MM.1S (cell line): Measurements from ENCODE around the gene SLC45A2.

Source experiments
- DNase-seq: peaks from one replicate; pipeline ENCODE4 v3.0.0-alpha.2; 2015
- H2AFZ ChIP-seq: fragments of 300-600 bp; sonication (generic); 2 replicates; pipeline ENCODE4 v1.6.0; 2016; ENCODE audit warnings: antibody characterized with exemption, low read length
- H3F3A ChIP-seq: fragments of 300-600 bp; sonication (generic); 2 replicates; pipeline ENCODE4 v1.6.1; 2016; ENCODE audit warnings: mild to moderate bottlenecking, antibody characterized with exemption, low read length, moderate library complexity, mixed read lengths; ENCODE audit not compliant: insufficient read depth
- H3K27ac ChIP-seq: fragments of 300-600 bp; sonication (generic); 2 replicates; pipeline ENCODE4 v1.5.1; 2016; ENCODE audit warnings: mild to moderate bottlenecking, low read length
- H3K27me3 ChIP-seq: fragments of 300-600 bp; sonication (generic); replicated peaks from 2 replicates; pipeline ENCODE4 v1.6.0; 2016; ENCODE audit warnings: low read length; ENCODE audit not compliant: insufficient read depth
- H3K36me3 ChIP-seq: fragments of 300-600 bp; sonication (generic); replicated peaks from 2 replicates; pipeline ENCODE4 v1.6.1; 2016; ENCODE audit warnings: mild to moderate bottlenecking, low read length, mixed read lengths; ENCODE audit not compliant: insufficient read depth
- H3K4me1 ChIP-seq: fragments of 300-600 bp; sonication (generic); 2 replicates; pipeline ENCODE4 v1.6.1; 2016; ENCODE audit warnings: low read length, mixed read lengths
- H3K4me2 ChIP-seq: fragments of 300-600 bp; sonication (generic); 2 replicates; pipeline ENCODE4 v1.6.0; 2016; ENCODE audit warnings: low read depth, low read length
- H3K4me3 ChIP-seq: fragments of 300-600 bp; sonication (generic); 2 replicates; pipeline ENCODE4 v1.5.1; 2016; ENCODE audit warnings: low read length, mixed read lengths
- H3K79me2 ChIP-seq: fragments of 300-600 bp; sonication (generic); 2 replicates; pipeline ENCODE4 v1.6.1; 2016; ENCODE audit warnings: mixed run types, low read length, mixed read lengths
- H3K9ac ChIP-seq: fragments of 300-600 bp; sonication (generic); 2 replicates; pipeline ENCODE4 v1.6.1; 2016; ENCODE audit warnings: low read length, mixed read lengths
- H3K9me2 ChIP-seq: fragments of 300-600 bp; sonication (generic); replicated peaks from 2 replicates; pipeline ENCODE4 v1.6.1; 2016; ENCODE audit warnings: mild to moderate bottlenecking, low read length, mixed read lengths; ENCODE audit not compliant: insufficient read depth
- H3K9me3 ChIP-seq: fragments of 300-600 bp; sonication (generic); replicated peaks from 2 replicates; pipeline ENCODE4 v1.6.1; 2016; ENCODE audit warnings: mild to moderate bottlenecking, low read length, mixed read lengths; ENCODE audit not compliant: insufficient read depth
- H4K20me1 ChIP-seq: fragments of 300-600 bp; sonication (generic); 2 replicates; pipeline ENCODE4 v1.6.1; 2016; ENCODE audit warnings: mild to moderate bottlenecking, low read length, moderate library complexity, mixed read lengths; ENCODE audit not compliant: insufficient read depth
- EZH2 ChIP-seq: fragments of 300-600 bp; sonication (generic); optimal IDR thresholded peaks from 2 replicates; pipeline ENCODE3; 2017; ENCODE audit warnings: low read depth, mild to moderate bottlenecking, antibody characterized with exemption, low read length, mixed read lengths
- EZH2phosphoT487 ChIP-seq: fragments of 300-600 bp; sonication (generic); IDR thresholded peaks from 2 replicates; pipeline ENCODE4 v1.6.1; 2018; ENCODE audit warnings: antibody characterized with exemption, low read length
- TF ChIP-seq, protein P1 (sequence below): fragments of 300-600 bp; sonication (generic); IDR thresholded peaks from 2 replicates; pipeline ENCODE4 v1.5.1; 2016; ENCODE audit warnings: antibody characterized with exemption, low read length, mixed read lengths

The SLC45A2 gene

DNA sequence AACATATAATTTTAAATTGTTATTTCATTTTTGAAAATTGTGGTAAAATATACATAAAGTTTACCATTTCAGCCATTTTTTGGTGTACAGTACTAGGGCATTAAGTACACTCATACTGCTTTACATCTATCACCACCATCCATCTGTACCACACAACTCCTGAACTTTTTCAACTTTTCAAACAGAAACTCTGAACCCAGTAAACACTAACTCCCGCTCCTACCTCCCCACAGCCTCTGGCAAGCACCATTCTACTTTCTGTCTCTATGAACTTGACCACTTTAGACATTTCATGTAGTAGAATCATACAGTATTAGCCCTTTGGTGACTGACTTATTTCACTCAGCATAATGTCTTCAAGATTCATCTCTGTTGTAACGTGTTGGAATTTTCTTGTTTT is 8.4 kb upstream of the SLC45A2 start:
- Histone ChIP-seq H3K27me3 (no peaks in the 10 kb centered on the region), H3K4me3 (no peak overlapping the region), H4K20me1 (no peaks in the 10 kb centered on the region), H3F3A (peaks cover 9% of the 10 kb centered on the region), H3K9ac (no peak overlapping the region), H3K79me2 (no peaks in the 10 kb centered on the region), H3K9me3 (no peaks in the 10 kb centered on the region), H3K9me2 (no peaks in the 10 kb centered on the region), H3K27ac (no peak overlapping the region), H2AFZ (no peak overlapping the region), H3K4me1 (peaks cover 18% of the 10 kb centered on the region), H3K4me2 (no peak overlapping the region), H3K36me3 (0 out of 2 replicates have a peak, but pooled peaks cover 2% of the 10 kb centered on the region)
- no peak for TF ChIP-seq EZH2
- TF ChIP-seq, protein P1, sequence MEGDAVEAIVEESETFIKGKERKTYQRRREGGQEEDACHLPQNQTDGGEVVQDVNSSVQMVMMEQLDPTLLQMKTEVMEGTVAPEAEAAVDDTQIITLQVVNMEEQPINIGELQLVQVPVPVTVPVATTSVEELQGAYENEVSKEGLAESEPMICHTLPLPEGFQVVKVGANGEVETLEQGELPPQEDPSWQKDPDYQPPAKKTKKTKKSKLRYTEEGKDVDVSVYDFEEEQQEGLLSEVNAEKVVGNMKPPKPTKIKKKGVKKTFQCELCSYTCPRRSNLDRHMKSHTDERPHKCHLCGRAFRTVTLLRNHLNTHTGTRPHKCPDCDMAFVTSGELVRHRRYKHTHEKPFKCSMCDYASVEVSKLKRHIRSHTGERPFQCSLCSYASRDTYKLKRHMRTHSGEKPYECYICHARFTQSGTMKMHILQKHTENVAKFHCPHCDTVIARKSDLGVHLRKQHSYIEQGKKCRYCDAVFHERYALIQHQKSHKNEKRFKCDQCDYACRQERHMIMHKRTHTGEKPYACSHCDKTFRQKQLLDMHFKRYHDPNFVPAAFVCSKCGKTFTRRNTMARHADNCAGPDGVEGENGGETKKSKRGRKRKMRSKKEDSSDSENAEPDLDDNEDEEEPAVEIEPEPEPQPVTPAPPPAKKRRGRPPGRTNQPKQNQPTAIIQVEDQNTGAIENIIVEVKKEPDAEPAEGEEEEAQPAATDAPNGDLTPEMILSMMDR = no peak
- TF ChIP-seq EZH2phosphoT487 = no peak
- no peak for DNase-seq

DNA sequence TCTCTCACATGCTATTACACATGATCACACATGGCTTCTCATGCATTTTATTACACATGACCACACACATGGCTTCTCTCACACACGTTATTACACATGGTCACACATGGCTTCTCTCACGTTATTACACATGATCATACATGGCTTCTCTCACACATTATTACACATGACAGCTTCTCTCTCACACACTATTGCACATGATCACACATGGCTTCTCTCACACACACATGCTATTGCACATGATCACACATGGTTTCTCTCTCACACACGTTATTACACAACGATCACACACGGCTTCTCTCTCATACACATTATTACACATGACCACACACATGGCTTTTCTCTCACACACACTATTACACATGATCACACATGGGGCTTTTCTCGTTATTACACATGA is 954 bp upstream of the SLC45A2 start:
- no peaks in the 10 kb centered on the region for H3K9me3 ChIP-seq
- TF ChIP-seq EZH2phosphoT487 = no peak
- TF ChIP-seq EZH2 = no peak
- TF ChIP-seq, protein P1 = no peak
- no peak overlapping the region for H3K27ac ChIP-seq
- H3K4me2 ChIP-seq = no peak overlapping the region
- H4K20me1 ChIP-seq = no peaks in the 10 kb centered on the region
- no peak overlapping the region for H3K4me3 ChIP-seq
- H3K9me2 ChIP-seq = no peaks in the 10 kb centered on the region
- no peak overlapping the region for H3K9ac ChIP-seq
- H3F3A ChIP-seq = no peaks in the 10 kb centered on the region
- H3K36me3 ChIP-seq = no peaks in the 10 kb centered on the region
- H3K79me2 ChIP-seq = no peaks in the 10 kb centered on the region
- no peaks in the 10 kb centered on the region for H3K27me3 ChIP-seq
- DNase-seq = no peak
- no peak overlapping the region for H2AFZ ChIP-seq
- H3K4me1 ChIP-seq = no peaks in the 10 kb centered on the region

DNA sequence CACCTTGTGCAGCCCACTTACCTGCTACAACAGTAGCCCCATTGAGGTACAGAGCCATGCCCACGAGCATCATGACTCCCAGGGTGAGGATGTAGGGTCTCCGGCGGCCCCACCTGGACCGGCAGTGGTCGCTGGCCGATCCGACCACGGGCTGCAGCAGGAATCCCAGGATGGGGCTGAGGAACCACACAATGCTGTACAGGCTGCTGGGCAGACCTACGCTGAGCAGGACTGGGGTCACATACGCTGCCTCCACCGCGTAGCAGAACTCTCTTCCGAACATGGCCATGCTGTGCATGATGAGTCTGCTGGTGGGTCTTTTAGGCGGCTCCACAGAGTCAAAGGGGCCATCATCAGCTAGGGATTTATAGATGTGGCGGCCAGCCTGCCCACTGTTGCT is 315 bp downstream of the SLC45A2 start:
- no peaks in the 10 kb centered on the region for H3K36me3 ChIP-seq
- H3K27me3 ChIP-seq = no peaks in the 10 kb centered on the region
- H4K20me1 ChIP-seq = no peaks in the 10 kb centered on the region
- H3K4me1 ChIP-seq = no peaks in the 10 kb centered on the region
- H3K9ac ChIP-seq = no peak overlapping the region
- no peaks in the 10 kb centered on the region for H3K9me3 ChIP-seq
- no peaks in the 10 kb centered on the region for H3K9me2 ChIP-seq
- no peaks in the 10 kb centered on the region for H3K79me2 ChIP-seq
- no peak for DNase-seq
- no peak overlapping the region for H3K27ac ChIP-seq
- no peak for TF ChIP-seq EZH2
- H3K4me3 ChIP-seq = no peak overlapping the region
- no peak overlapping the region for H2AFZ ChIP-seq
- H3F3A ChIP-seq = no peaks in the 10 kb centered on the region
- no peak overlapping the region for H3K4me2 ChIP-seq

DNA sequence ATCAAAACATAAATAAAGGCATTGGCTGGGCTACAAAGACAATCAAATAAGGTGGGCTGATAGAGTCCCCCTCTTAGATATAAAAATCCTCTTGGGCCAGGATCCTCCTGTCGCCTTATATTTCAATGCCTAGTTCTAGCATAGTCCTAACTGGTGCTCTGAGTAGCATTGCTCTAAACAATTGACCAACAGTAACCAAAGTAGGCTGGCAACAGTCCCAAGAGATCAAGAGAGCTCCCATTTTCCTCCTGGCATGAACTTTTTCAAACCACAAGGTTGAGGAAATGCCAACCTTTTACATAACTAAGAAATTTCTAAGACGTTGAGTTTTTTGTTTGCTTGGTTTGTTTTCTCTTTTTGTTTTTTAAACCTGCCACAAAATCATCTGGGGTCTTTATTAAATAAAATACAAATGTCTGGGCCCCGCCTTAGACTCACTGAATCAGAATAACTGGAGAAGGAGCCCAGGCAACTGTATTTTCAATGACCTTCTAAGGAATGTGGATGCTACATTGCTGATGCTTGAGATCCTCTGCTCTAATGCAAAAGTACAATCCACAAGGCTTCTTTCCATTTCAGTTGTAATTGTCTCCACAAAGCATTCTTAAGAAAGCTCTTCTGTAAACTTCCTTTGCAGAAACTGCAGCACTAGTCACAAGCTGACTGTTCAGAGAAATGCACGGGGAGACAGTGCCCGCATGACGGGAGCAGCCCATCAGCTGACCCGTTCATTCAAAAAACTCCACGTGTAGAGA is 2.9 kb downstream of the SLC45A2 start:
- Histone ChIP-seq H3K79me2 (no peaks in the 10 kb centered on the region), H3F3A (no peaks in the 10 kb centered on the region), H3K9ac (no peak overlapping the region), H3K27me3 (no peaks in the 10 kb centered on the region), H2AFZ (no peak overlapping the region), H3K4me3 (no peak overlapping the region), H3K9me3 (no peaks in the 10 kb centered on the region), H3K4me2 (no peak overlapping the region), H3K4me1 (no peaks in the 10 kb centered on the region), H3K9me2 (no peaks in the 10 kb centered on the region), H3K27ac (no peak overlapping the region), H4K20me1 (no peaks in the 10 kb centered on the region), H3K36me3 (no peaks in the 10 kb centered on the region)
- TF ChIP-seq, protein P1 = no peak
- TF ChIP-seq EZH2 (no peak), EZH2phosphoT487 (no peak)
- DNase-seq = no peak
